ENCODE results near the gene ACTR1A.
"Not testable (repeated sequence)": the region's sequence is repeated elsewhere in the genome, so short reads cannot be mapped to it uniquely, and the experiment has no call there.

The ACTR1A gene

DNA sequence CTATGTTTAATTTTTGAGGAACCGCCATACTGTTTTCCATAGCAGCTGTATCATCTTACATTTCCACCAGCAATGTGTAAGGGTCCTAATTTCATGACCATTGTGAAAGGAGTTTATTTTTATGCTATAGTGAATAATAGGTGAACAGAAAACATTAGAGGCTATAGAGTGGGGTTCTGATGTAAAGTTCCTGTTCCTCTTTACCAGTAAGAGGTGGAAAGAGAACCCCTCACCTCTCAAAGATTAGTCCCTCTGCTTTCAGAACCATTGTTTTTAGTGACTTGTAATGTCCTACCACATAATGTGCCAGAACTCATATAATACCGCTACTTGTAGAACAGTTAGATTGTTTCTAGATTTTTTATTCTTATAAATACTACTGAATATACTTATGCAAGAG lies 35.4 kb upstream of the ACTR1A start:
- TF ChIP-seq, protein P1, sequence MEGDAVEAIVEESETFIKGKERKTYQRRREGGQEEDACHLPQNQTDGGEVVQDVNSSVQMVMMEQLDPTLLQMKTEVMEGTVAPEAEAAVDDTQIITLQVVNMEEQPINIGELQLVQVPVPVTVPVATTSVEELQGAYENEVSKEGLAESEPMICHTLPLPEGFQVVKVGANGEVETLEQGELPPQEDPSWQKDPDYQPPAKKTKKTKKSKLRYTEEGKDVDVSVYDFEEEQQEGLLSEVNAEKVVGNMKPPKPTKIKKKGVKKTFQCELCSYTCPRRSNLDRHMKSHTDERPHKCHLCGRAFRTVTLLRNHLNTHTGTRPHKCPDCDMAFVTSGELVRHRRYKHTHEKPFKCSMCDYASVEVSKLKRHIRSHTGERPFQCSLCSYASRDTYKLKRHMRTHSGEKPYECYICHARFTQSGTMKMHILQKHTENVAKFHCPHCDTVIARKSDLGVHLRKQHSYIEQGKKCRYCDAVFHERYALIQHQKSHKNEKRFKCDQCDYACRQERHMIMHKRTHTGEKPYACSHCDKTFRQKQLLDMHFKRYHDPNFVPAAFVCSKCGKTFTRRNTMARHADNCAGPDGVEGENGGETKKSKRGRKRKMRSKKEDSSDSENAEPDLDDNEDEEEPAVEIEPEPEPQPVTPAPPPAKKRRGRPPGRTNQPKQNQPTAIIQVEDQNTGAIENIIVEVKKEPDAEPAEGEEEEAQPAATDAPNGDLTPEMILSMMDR (IDR thresholded peaks at IDR 0.05) = no peak
- H3K4me2 ChIP-seq (ENCODE audit: low read length) = no peak overlapping the region
- no peak overlapping the region for H3K4me3 ChIP-seq (ENCODE audit: low read depth, low read length)

DNA sequence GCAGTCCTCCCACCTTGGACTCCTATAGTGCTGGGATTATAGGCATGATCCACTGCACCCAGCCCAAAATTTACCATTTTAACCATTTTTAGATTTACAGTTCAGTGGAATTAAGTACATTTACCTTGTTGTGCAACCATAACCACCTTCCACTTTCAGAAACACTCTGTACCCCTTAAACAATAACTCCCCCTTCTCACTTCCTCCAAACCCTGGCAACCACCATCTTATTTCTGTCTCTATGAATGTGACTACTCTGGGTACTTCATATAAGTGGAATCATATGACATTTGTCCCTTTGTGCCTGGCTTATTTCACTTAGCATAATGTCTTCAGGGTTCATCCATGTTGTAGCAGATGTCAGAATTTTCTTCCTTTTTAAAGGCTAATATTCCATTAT lies 34.9 kb upstream of the ACTR1A start:
- H3K4me3 ChIP-seq (ENCODE audit: low read depth, low read length) = no peak overlapping the region
- H3K4me1 ChIP-seq = no peaks in the 10 kb centered on the region
- no peak overlapping the region for H3K27ac ChIP-seq
- H3K79me2 ChIP-seq = peaks cover 13% of the 10 kb centered on the region
- H3K27me3 ChIP-seq (ENCODE audit: control insufficient read depth, insufficient read depth, low read length) = no peaks in the 10 kb centered on the region
- H3K9me3 ChIP-seq (ENCODE audit: control insufficient read depth, low read length) = no peaks in the 10 kb centered on the region
- TF ChIP-seq, protein P1 (IDR thresholded peaks at IDR 0.05) = no peak
- no peak overlapping the region for H3K4me2 ChIP-seq (ENCODE audit: low read length)
- H3K36me3 ChIP-seq (ENCODE audit: control insufficient read depth, insufficient read depth, low read length) = no peaks in the 10 kb centered on the region
- H3K9ac ChIP-seq = no peak overlapping the region
- no peak overlapping the region for H2AFZ ChIP-seq

More for the DNA sequence above, 35.4 kb upstream of the ACTR1A start:
- Histone ChIP-seq H3K27ac (no peak overlapping the region), H3K4me1 (no peaks in the 10 kb centered on the region), H2AFZ (no peak overlapping the region), H3K36me3 (ENCODE audit: control insufficient read depth, insufficient read depth, low read length) (no peaks in the 10 kb centered on the region), H3K27me3 (ENCODE audit: control insufficient read depth, insufficient read depth, low read length) (no peaks in the 10 kb centered on the region), H3K79me2 (peaks cover 9% of the 10 kb centered on the region), H3K9me3 (ENCODE audit: control insufficient read depth, low read length) (no peaks in the 10 kb centered on the region), H3K9ac (no peak overlapping the region)

DNA sequence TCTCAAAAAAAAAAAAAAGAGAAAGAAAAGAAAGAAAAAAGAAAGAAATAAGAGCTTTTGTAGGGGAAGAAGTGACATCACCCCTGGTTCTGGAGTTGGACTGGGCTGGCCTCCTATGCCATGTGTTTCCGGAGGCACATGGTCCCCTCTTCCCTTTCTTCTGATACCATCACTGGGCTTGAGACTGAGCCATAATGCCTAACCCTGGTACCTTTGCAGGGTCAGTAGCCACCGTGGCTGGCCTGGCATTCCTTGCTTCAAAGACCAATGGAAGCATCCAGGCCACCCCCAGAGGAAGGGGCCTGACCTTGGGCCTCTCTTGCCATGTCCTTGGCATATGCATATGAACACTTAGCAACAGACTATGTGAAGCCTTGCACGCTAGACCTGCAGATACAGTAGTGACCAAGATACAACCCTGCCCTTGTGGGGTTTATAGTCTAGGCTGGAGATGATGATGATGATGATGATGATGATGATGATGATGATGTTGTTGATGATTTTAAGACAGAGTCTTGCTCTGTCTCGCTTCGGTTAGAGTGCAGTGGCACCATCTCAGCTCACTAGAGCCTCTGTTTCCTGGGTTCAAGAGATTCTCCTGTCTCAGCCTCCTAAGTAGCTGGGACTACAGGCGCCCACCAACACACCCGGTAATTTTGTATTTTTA lies 33.1 kb upstream of the ACTR1A start:
- no peaks in the 10 kb centered on the region for H3K27me3 ChIP-seq (ENCODE audit: control insufficient read depth, insufficient read depth, low read length)
- no peaks in the 10 kb centered on the region for H3K9me3 ChIP-seq (ENCODE audit: control insufficient read depth, low read length)

DNA sequence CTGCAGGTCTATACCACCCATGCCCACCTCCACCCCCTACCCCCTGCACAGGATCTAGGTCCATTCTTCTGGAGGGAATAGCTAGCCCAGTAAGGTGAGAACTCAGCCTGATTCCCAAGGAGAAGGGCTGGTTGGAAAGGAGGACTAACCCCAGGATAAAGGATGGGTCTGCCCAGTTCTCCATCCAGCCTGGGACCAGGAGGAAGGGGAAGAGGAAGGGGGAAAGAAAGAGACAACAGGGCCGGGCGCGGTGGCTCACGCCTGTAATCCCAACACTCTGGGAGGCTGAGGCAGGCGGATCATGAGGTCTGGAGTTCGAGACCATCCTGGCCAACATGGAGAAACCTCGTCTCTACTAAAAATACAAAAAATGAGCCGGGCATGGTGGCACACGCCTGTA lies 32.5 kb upstream of the ACTR1A start:
- H2AFZ ChIP-seq; H3K4me3 ChIP-seq (ENCODE audit: low read depth, low read length); H3K36me3 ChIP-seq (ENCODE audit: control insufficient read depth, insufficient read depth, low read length): not testable (repeated sequence)

More for the DNA sequence above, 33.1 kb upstream of the ACTR1A start:
- H3K4me2 ChIP-seq (ENCODE audit: low read length) = no peak overlapping the region
- H3K79me2 ChIP-seq = peaks cover 17% of the 10 kb centered on the region
- H3K4me3 ChIP-seq (ENCODE audit: low read depth, low read length) = no peak overlapping the region
- TF ChIP-seq, protein P1 (IDR thresholded peaks at IDR 0.05) = no peak
- H3K9ac ChIP-seq = no peak overlapping the region
- H2AFZ ChIP-seq = no peak overlapping the region
- H3K4me1 ChIP-seq = no peaks in the 10 kb centered on the region
- no peak overlapping the region for H3K27ac ChIP-seq
- no peaks in the 10 kb centered on the region for H3K36me3 ChIP-seq (ENCODE audit: control insufficient read depth, insufficient read depth, low read length)

DNA sequence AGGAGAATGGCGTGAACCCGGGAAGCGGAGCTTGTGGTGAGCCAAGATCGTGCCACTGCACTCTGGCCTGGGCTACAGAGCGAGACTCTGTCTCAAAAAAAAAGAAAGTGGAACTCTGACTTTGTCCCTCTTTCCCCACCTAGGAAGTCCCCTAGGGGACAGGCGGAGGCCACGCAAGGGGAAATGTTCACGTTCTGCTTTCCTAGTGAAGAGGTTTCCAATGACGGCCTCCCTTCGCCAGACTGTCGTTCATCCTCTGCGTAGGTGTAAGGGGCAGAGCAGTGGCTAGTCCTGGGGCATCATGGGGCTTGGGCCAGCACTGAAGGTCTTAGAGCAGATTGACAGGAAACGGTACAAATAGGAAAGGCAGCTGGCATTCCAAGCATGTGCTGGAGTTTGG lies 31.8 kb upstream of the ACTR1A start:
- no peaks in the 10 kb centered on the region for H3K36me3 ChIP-seq (ENCODE audit: control insufficient read depth, insufficient read depth, low read length)
- H3K9ac ChIP-seq = no peak overlapping the region

More for the DNA sequence above, 32.5 kb upstream of the ACTR1A start:
- not testable (repeated sequence) for H3K27ac ChIP-seq; H3K9ac ChIP-seq; H3K4me2 ChIP-seq (ENCODE audit: low read length); H3K27me3 ChIP-seq (ENCODE audit: control insufficient read depth, insufficient read depth, low read length); H3K4me1 ChIP-seq; H3K9me3 ChIP-seq (ENCODE audit: control insufficient read depth, low read length)
- peaks cover 19% of the 10 kb centered on the region for H3K79me2 ChIP-seq

More for the DNA sequence above, 31.8 kb upstream of the ACTR1A start:
- H3K4me1 ChIP-seq = no peaks in the 10 kb centered on the region
- H3K4me2 ChIP-seq (ENCODE audit: low read length) = no peak overlapping the region
- H3K9me3 ChIP-seq (ENCODE audit: control insufficient read depth, low read length) = no peaks in the 10 kb centered on the region
- H3K27me3 ChIP-seq (ENCODE audit: control insufficient read depth, insufficient read depth, low read length) = no peaks in the 10 kb centered on the region
- H3K27ac ChIP-seq = no peak overlapping the region
- H3K79me2 ChIP-seq = peaks cover 24% of the 10 kb centered on the region
- TF ChIP-seq, protein P1 (IDR thresholded peaks at IDR 0.05) = no peak
- no peak overlapping the region for H2AFZ ChIP-seq
- H3K4me3 ChIP-seq (ENCODE audit: low read depth, low read length) = no peak overlapping the region
